Measurements from ENCODE around the gene PIAS4. TPM values are rescaled to one million over a fixed set of nuclear protein-coding genes. Genes with fewer than 3 reads are reported as not detected.
"Not testable (repeated sequence)": the region's sequence is repeated elsewhere in the genome, so short reads cannot be mapped to it uniquely, and the experiment has no call there.

Gene PIAS4
- total RNA-seq, 1 experiment from 2014 or later, result 45.9 TPM

DNA sequence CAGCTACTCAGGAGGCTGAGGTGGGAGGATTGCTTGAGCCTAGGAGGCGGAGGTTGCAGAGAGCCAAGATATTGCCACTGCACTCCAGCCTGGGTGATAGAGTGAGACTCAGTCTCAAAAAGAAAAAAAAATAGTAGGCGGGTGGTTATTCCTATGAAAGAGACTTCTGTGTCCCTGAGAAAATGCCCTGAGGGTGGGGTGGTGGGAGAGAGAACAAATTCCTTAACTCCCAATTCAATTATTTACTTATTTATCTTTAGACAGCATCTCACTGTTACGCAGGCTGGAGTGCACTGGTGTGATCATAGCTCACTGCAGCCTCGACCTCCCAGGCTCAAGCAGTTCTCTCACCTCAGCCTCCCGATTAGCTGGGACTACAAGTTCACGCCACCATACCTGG, 11.9 kb upstream of the PIAS4 start:
- DNase-seq (ENCODE audit: low spot score) (no peak), ATAC-seq (no peak)
- ChIA-PET CTCF (no interaction called here), POLR2A (no interaction called here)
- peaks cover 5% of the 10 kb centered on the region for H3K9me3 Mint-ChIP-seq
- peaks cover 22% of the 10 kb centered on the region for H3K27me3 Mint-ChIP-seq (ENCODE audit: low read depth)
- TF ChIP-seq FOXJ3 (CRISPR knock-in tag; IDR thresholded peaks at IDR 0.05; ENCODE audit: borderline replicate concordance) (no peak), NR1H2 (CRISPR knock-in tag; IDR thresholded peaks at IDR 0.05) (no peak), IRF1 (CRISPR knock-in tag; IDR thresholded peaks at IDR 0.05) (no peak), ZNF121 (CRISPR knock-in tag; IDR thresholded peaks at IDR 0.05) (no peak), HMGA2 (CRISPR knock-in tag; IDR thresholded peaks at IDR 0.05) (no peak)
- TF ChIP-seq, protein P1, sequence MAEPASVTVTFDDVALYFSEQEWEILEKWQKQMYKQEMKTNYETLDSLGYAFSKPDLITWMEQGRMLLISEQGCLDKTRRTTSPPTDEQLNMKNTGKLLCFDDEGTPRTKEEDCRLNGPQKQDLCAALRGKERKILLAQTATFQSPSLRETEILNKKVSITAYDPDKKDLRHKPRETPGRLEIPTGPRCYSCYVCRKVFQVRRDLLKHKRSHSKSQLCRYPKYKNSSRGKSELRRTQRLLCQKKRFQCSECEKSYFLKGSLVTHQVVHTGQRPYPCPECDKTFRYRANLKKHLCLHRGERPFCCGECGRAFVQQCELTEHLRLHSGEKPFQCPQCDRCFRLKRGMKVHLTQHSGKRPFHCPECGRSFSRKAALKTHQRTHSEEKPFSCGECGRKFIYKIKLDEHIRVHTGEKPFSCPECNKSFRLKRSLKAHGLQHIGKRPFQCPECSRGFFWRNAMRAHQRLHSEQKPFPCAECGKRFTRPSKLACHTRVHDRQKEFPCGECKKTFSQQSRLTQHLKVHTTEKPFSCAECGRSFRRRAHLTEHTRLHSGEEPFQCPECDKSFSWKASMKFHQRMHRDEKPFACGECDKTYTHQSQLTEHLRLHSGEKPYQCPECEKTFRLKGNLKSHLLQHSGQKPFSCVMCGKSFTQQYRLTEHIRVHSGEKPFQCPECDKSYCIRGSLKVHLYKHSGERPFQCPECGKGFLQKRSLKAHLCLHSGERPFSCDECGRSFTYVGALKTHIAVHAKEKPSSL (CRISPR knock-in tag; conservative IDR thresholded peaks at IDR 0.05), result no peak
- TF ChIP-seq, protein P2, sequence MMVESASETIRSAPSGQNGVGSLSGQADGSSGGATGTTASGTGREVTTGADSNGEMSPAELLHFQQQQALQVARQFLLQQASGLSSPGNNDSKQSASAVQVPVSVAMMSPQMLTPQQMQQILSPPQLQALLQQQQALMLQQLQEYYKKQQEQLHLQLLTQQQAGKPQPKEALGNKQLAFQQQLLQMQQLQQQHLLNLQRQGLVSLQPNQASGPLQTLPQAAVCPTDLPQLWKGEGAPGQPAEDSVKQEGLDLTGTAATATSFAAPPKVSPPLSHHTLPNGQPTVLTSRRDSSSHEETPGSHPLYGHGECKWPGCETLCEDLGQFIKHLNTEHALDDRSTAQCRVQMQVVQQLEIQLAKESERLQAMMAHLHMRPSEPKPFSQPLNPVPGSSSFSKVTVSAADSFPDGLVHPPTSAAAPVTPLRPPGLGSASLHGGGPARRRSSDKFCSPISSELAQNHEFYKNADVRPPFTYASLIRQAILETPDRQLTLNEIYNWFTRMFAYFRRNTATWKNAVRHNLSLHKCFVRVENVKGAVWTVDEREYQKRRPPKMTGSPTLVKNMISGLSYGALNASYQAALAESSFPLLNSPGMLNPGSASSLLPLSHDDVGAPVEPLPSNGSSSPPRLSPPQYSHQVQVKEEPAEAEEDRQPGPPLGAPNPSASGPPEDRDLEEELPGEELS (CRISPR knock-in tag; IDR thresholded peaks at IDR 0.05), result no peak
- H3K4me1 Mint-ChIP-seq, result no peaks in the 10 kb centered on the region
- H3K4me3 Mint-ChIP-seq, result no peak overlapping the region
- H3K27ac Mint-ChIP-seq, result no peak overlapping the region
- H3K36me3 Mint-ChIP-seq, result no peaks in the 10 kb centered on the region

- CTCF ChIA-PET, result interaction anchor here (1.2 to 2.7 kb wide), 2 partner anchors 11 kb away, joined by 4 to 15 read pairs; no protein-coding TSS in a partner anchor
- H3K36me3 Mint-ChIP-seq; H3K27ac Mint-ChIP-seq; DNase-seq (ENCODE audit: low spot score); POLR2A ChIA-PET; H3K4me1 Mint-ChIP-seq; H3K9me3 Mint-ChIP-seq; H3K4me3 Mint-ChIP-seq; ATAC-seq: not testable (repeated sequence)
- H3K27me3 Mint-ChIP-seq (ENCODE audit: low read depth), result peaks cover 14% of the 10 kb centered on the region
Observed at GRCh38 chr19:3998667-3999412, 8.7 kb upstream of the PIAS4 start.

GRCh38 chr19:4000798-4001197, 6.7 kb upstream of the PIAS4 start:
- H3K4me1 Mint-ChIP-seq; DNase-seq (ENCODE audit: low spot score); H3K4me3 Mint-ChIP-seq; H3K36me3 Mint-ChIP-seq; POLR2A ChIA-PET; H3K27me3 Mint-ChIP-seq (ENCODE audit: low read depth); H3K9me3 Mint-ChIP-seq; H3K27ac Mint-ChIP-seq; ATAC-seq: not testable (repeated sequence)
- CTCF ChIA-PET, result interaction anchor here (0.6 kb wide), 1 partner anchor 678 kb away, joined by 4 read pairs; no protein-coding TSS in a partner anchor

DNA sequence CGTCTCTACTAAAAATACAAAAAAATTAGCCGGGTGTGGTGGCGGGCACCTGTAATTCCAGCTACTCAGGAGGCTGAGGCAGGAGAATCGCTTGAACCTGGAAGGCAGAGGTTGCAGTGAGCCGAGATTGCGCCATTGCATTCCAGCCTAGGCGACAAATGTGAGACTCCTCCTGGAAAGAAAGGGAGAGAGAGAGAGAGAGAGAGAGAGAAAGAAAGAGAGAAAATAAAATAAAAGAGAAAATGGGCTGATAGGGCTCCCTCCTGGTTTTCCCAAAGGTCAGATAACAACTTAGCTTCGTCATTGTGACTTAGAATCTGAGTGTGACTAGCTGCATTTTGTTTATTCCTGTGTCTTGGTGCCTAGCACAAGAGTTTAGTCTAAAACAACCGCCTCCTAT, 2.1 kb upstream of the PIAS4 start:
- H3K9me3 Mint-ChIP-seq; H3K27me3 Mint-ChIP-seq (ENCODE audit: low read depth); ATAC-seq; H3K27ac Mint-ChIP-seq; DNase-seq (ENCODE audit: low spot score); H3K36me3 Mint-ChIP-seq: not testable (repeated sequence)
- ChIA-PET CTCF (interaction anchor here (0.6 to 5.6 kb wide), 3 partner anchors 17 to 135 kb away, joined by 4 to 36 read pairs (median 7); no protein-coding TSS in a partner anchor), POLR2A (interaction anchor here (0.7 kb wide), 1 partner anchor 37 kb away, joined by 3 read pairs; no protein-coding TSS in a partner anchor)
- Mint-ChIP-seq H3K4me3 (peak overlapping the region; percentile 45), H3K4me1 (peaks cover 14% of the 10 kb centered on the region)

DNA sequence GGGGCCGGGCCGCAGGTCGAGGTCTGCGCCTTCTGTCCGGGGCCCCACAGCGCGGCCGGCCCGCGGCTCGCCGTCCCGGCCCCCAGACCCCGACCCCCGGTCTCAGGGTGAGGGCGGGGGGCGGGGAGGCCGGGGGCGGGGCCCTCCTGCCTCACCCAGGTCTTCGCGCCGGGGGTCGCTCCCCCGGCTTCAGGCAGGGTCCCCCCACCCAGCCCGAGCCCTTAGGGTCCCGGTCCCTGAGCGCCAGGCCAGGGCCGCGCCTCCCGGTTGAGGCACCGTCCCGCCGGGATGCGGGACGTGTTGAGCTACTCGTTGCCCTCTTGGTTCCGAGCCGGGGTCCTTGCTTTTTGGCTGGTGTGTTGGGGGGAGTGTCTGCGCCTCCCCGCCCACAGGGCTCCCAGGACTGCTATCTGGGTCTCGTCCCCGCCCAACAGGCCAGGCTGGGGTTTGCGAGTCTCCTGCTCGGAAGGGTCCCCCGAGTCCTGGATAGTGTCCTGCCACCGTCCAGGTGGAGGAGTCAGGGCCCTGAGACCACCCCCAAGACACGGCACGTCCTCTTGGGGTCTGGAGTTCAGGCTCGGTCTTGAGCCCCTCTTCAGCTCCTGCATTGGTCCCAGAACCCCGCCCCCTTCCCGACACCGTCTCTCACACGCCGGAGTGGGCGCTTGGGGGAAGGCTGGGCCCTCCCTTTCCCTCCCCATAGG, 452 bp downstream of the PIAS4 start:
- Mint-ChIP-seq H3K27ac (no peak overlapping the region; the same call in 1 of the 2 replicates), H3K36me3 (peaks cover 3% of the 10 kb centered on the region; the same call in 1 of the 2 replicates), H3K27me3 (ENCODE audit: low read depth) (no peaks in the 10 kb centered on the region), H3K4me1 (peaks cover 14% of the 10 kb centered on the region), H3K9me3 (no peaks in the 10 kb centered on the region), H3K4me3 (peak overlapping the region; percentile 88)
- ChIA-PET CTCF (interaction anchor here (0.6 to 5.6 kb wide), 8 partner anchors 11 to 155 kb away, joined by 3 to 36 read pairs (median 4); no protein-coding TSS in a partner anchor), POLR2A (interaction anchor here (0.6 to 2.8 kb wide), 5 partner anchors 20 to 160 kb away, joined by 3 to 12 read pairs (median 4); partner anchors contain the start of genes EEF2 and NMRK2)
- DNase-seq (ENCODE audit: low spot score), result peak; percentile 40
- no peak for TF ChIP-seq ZNF423 (CRISPR knock-in tag; IDR thresholded peaks at IDR 0.05)
- ATAC-seq, result peak; percentile 12

All from WTC11 (cell line).